ENCODE results near the gene NSFL1C. TPM values are rescaled to one million over a fixed set of nuclear protein-coding genes. Genes with fewer than 3 reads are reported as not detected.

NSFL1C gene
- total RNA-seq, 1 donor from 2014 or later: 93.9 TPM

DNA sequence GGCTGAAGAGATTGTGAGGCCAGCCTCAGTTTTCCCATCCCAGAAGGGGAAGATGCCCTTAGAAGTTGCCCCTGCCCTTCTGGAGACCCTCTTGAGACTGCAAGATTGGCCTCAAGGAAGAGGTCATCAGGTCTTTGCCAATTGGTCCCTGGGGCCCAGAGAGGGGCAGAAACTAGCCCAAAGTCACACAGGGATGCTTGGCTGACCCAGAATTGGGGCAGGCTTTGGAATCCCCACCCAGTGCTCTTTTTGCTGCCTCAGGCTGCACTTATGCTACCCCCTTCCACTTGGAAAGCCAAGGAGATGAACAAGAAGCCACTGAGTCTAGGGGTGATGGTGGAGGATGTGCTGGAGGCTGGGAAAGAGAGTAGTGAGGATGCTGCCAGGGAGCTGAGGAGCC lies 48.9 kb downstream of the NSFL1C start:
- Mint-ChIP-seq H3K27ac (ENCODE audit: unreplicated experiment) (no peak overlapping the region), H3K9me3 (peaks cover 3% of the 10 kb centered on the region), H3K4me1 (no peaks in the 10 kb centered on the region), H3K27me3 (ENCODE audit: low read depth) (peaks cover 23% of the 10 kb centered on the region), H3K36me3 (ENCODE audit: low read depth) (no peaks in the 10 kb centered on the region), H3K4me3 (no peak overlapping the region)
- TF ChIP-seq, protein P1, sequence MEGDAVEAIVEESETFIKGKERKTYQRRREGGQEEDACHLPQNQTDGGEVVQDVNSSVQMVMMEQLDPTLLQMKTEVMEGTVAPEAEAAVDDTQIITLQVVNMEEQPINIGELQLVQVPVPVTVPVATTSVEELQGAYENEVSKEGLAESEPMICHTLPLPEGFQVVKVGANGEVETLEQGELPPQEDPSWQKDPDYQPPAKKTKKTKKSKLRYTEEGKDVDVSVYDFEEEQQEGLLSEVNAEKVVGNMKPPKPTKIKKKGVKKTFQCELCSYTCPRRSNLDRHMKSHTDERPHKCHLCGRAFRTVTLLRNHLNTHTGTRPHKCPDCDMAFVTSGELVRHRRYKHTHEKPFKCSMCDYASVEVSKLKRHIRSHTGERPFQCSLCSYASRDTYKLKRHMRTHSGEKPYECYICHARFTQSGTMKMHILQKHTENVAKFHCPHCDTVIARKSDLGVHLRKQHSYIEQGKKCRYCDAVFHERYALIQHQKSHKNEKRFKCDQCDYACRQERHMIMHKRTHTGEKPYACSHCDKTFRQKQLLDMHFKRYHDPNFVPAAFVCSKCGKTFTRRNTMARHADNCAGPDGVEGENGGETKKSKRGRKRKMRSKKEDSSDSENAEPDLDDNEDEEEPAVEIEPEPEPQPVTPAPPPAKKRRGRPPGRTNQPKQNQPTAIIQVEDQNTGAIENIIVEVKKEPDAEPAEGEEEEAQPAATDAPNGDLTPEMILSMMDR (conservative IDR thresholded peaks at IDR 0.05): no peak
- DNase-seq (ENCODE audit: low read depth, low spot score): no peak

- Mint-ChIP-seq H3K27me3 (ENCODE audit: low read depth) (peaks cover 27% of the 10 kb centered on the region), H3K36me3 (ENCODE audit: low read depth) (no peaks in the 10 kb centered on the region), H3K27ac (ENCODE audit: unreplicated experiment) (no peak overlapping the region), H3K9me3 (peaks cover 3% of the 10 kb centered on the region), H3K4me3 (no peak overlapping the region), H3K4me1 (no peaks in the 10 kb centered on the region)
- TF ChIP-seq, protein P1 (conservative IDR thresholded peaks at IDR 0.05): no peak
- DNase-seq (ENCODE audit: low read depth, low spot score): no peak
Measured at GRCh38 chr20:1417273-1417672, 49.4 kb downstream of the NSFL1C start.

DNA sequence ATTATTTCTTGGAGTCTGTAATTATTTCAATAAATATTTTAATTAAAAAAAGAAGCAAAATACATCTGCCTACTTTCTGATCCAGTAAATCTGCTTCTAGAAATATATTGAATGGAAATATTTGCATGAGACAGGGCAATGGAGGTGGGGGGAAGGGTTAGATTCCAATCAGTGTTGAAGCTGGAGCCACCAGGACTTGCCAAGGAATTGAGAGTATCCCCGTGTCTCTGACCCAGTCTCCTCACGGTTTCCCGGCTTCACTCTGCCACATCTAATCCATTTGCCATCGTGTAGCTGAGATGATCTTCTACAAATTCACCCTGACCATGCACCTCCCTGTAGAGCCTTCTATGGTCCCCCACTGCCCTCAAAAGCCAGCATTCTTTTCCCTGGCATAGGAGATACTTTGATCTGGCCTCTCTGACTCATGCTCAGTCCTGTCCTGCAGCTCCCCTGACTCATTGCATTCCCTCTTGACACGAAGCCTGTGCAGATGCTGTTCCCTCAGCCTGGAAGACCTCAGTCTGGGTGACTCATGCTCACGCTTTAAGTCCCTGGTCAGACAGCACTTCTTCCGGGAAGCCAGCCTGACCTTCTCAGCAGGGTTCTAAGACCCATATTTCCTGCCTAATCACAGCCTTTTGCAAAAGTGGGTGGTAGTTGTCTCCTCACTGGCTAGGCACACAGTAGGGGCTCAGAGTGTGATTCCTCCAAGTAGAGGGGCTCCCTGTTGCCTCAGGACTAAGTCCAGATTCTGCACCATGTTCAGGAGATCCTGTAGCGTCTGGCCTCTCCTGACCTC lies 50.8 kb downstream of the NSFL1C start:
- DNase-seq (ENCODE audit: low read depth, low spot score): no peak

GRCh38 chr20:1414982-1415381 lies 51.7 kb downstream of the NSFL1C start:
- TF ChIP-seq, protein P1 (conservative IDR thresholded peaks at IDR 0.05): no peak
- peaks cover 5% of the 10 kb centered on the region for H3K9me3 Mint-ChIP-seq
- no peaks in the 10 kb centered on the region for H3K4me1 Mint-ChIP-seq
- DNase-seq (ENCODE audit: low read depth, low spot score): no peak
- H3K4me3 Mint-ChIP-seq: no peak overlapping the region
- no peaks in the 10 kb centered on the region for H3K36me3 Mint-ChIP-seq (ENCODE audit: low read depth)
- H3K27ac Mint-ChIP-seq (ENCODE audit: unreplicated experiment): no peak overlapping the region
- peaks cover 32% of the 10 kb centered on the region for H3K27me3 Mint-ChIP-seq (ENCODE audit: low read depth)

More for the DNA sequence above, 50.8 kb downstream of the NSFL1C start:
- no peaks in the 10 kb centered on the region for H3K36me3 Mint-ChIP-seq (ENCODE audit: low read depth)
- H3K4me1 Mint-ChIP-seq: no peaks in the 10 kb centered on the region
- no peak overlapping the region for H3K27ac Mint-ChIP-seq (ENCODE audit: unreplicated experiment)
- no peak overlapping the region for H3K4me3 Mint-ChIP-seq
- peaks cover 6% of the 10 kb centered on the region for H3K9me3 Mint-ChIP-seq
- peaks cover 32% of the 10 kb centered on the region for H3K27me3 Mint-ChIP-seq (ENCODE audit: low read depth)
- TF ChIP-seq, protein P1 (conservative IDR thresholded peaks at IDR 0.05): no peak

- no peaks in the 10 kb centered on the region for H3K36me3 Mint-ChIP-seq (ENCODE audit: low read depth)
- peaks cover 2% of the 10 kb centered on the region for H3K9me3 Mint-ChIP-seq
- H3K4me1 Mint-ChIP-seq: no peaks in the 10 kb centered on the region
- peaks cover 42% of the 10 kb centered on the region for H3K27me3 Mint-ChIP-seq (ENCODE audit: low read depth)
- H3K4me3 Mint-ChIP-seq: no peak overlapping the region
- no peak overlapping the region for H3K27ac Mint-ChIP-seq (ENCODE audit: unreplicated experiment)
- no peak for DNase-seq (ENCODE audit: low read depth, low spot score)
- TF ChIP-seq, protein P1 (conservative IDR thresholded peaks at IDR 0.05): no peak
Measured at GRCh38 chr20:1405801-1406200, 60.8 kb downstream of the NSFL1C start.
